Transverse colon (tissue), 4 donors: ENCODE data around the gene PPY. TPM values are rescaled to one million over a fixed set of nuclear protein-coding genes. Genes with fewer than 3 reads are reported as not detected.
"Not testable (repeated sequence)": the region's sequence is repeated elsewhere in the genome, so short reads cannot be mapped to it uniquely, and the experiment has no call there.

Experiments used
- DNase-seq: peaks from one replicate; pipeline ENCODE4 v3.0.0-alpha.2; 2019
- H3K27ac ChIP-seq, 4 donors: fragments of 200-600 bp; sonication (generic); 2 replicates each; pipeline ENCODE4 v1.5.1; 2016 to 2018; ENCODE audit warnings: inconsistent platforms in 4 of 4
- H3K27me3 ChIP-seq: fragments of 200-600 bp; sonication (generic); 2 replicates; pipeline ENCODE4 v1.5.1; 2017; ENCODE audit warnings: inconsistent platforms
- H3K36me3 ChIP-seq, 4 donors: fragments of 200-600 bp; sonication (generic); 2 replicates each; pipeline ENCODE4 v1.5.1; 2017 to 2019; ENCODE audit warnings: inconsistent platforms in 4 of 4
- H3K4me1 ChIP-seq, 4 donors: fragments of 200-600 bp; sonication (generic); 2 replicates each; pipeline ENCODE4 v1.5.1; 2017 to 2020; ENCODE audit warnings: inconsistent platforms in 4 of 4
- H3K4me3 ChIP-seq, 4 donors: fragments of 200-600 bp; sonication (generic); 1 replicate in 1 of 4; 2 replicates in 3 of 4; pipeline versions ENCODE4 v1.5.1 to v1.6.1; 2017 to 2019; ENCODE audit warnings: inconsistent platforms in 4 of 4
- H3K9me3 ChIP-seq, 2 donors: fragments of 200-600 bp; sonication (generic); 2 replicates each; pipeline ENCODE4 v1.5.1; 2017 to 2019; ENCODE audit warnings: inconsistent platforms in 2 of 2
- EP300 ChIP-seq: sonication (generic); formaldehyde crosslinking; IDR thresholded peaks from one replicate; pipeline ENCODE4 v1.6.1; 2017; ENCODE audit warnings: antibody characterized with exemption, low read depth
- POLR2A ChIP-seq: fragments of 450-650 bp; IDR thresholded peaks from one replicate; pipeline ENCODE4 v1.6.1; 2016; ENCODE audit warnings: antibody characterized with exemption, mild to moderate bottlenecking, moderate library complexity
- POLR2AphosphoS5 ChIP-seq, 3 donors: sonication (generic); formaldehyde crosslinking; IDR thresholded peaks; one replicate each; pipeline ENCODE4 v1.6.1; 2016; ENCODE audit warnings: antibody characterized with exemption in 3 of 3
- WGBS, 2 donors: methylation state at CpG; one replicate each; pipeline ENCODE4 v1.1.5; 2018; ENCODE audit warnings: low coverage in 1 of 2; 5-methylcytosine and 5-hydroxymethylcytosine counted together
- in situ Hi-C, 4 donors: fragments of 200-750 bp; cut with MboI; loops; one replicate each; pipeline versions ENCODE4 v1.15.0 to v1.15.1; 2017; ENCODE audit warnings: low sequenced_read_pairs in 3 of 4, low pct_ligation_motif_present in 1 of 4, low pct_unique_long_range_greater_than_20kb in 1 of 4
- intact Hi-C: fragments of 100-400 bp; cut with DNase I; formaldehyde crosslinking; loops from one replicate; pipeline ENCODE4 v1.15.1; 2023; ENCODE audit warnings: low total_unique reads
- total RNA-seq, 4 donors: library from RNA; depleted of rRNA; stranded (reverse); fragments of >200 nt; gene quantifications; one replicate each; pipeline ENCODE4 v1.1.0, GENCODE V29; 2016
- TF ChIP-seq, protein P1 (sequence below), 5 experiments: fragments of 200-600 bp in 3 of 5; fragments of 450-650 bp in 2 of 5; sonication (generic) in 3 of 5; IDR thresholded peaks; 1 replicate in 2 of 5; 2 replicates in 3 of 5; pipeline ENCODE4 v1.5.1; 2016 to 2017; ENCODE audit warnings: antibody characterized with exemption in 5 of 5, inconsistent platforms in 3 of 5, mild to moderate bottlenecking in 2 of 5, moderate library complexity in 1 of 5

The PPY gene
- total RNA-seq, 4 donors from 2014 or later: not detected

DNA sequence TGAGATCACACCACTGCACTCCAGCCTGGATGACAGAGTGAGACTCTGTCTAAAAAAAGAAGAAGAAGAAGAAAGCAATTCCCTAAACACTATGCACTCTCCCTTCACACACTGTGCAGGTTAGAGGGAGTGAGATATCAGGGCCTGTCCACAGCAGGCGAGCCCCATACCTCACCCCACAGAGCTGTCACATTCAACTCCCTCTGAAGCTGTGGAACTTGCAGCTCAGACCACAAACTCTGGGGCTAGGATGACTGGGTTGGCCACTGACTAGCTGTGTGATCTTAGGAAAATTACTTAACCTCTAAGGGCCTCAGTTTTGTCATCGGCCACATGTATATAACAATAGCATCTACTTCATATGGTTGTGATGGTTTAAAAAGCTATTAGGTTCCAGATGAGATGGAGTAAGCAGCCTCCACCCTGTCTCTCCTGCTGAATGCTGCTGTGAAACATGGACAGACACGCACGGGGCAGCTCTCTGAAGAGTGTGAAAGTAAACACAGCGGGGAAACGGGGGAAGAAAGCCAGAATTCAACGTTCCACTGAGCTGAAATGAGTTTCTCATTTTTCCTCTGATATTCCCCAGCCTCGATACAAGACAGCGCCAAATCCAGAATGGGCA is 25.1 kb upstream of the PPY start:
- Histone ChIP-seq H3K27me3 (peaks cover 35% of the 10 kb centered on the region), H3K4me1 (no peaks in the 10 kb centered on the region), H3K4me3 (no peak overlapping the region), H3K27ac (no peak overlapping the region), H3K9me3 (no peaks in the 10 kb centered on the region), H3K36me3 (no peaks in the 10 kb centered on the region)
- 61 to 79% methylated on average over 8 to 9 of the region's 9 CpGs for WGBS, 2 donors
- TF ChIP-seq POLR2AphosphoS5 (IDR thresholded peaks at IDR 0.05) (no peak), EP300 (no peak), POLR2A (no peak)
- TF ChIP-seq, protein P1, sequence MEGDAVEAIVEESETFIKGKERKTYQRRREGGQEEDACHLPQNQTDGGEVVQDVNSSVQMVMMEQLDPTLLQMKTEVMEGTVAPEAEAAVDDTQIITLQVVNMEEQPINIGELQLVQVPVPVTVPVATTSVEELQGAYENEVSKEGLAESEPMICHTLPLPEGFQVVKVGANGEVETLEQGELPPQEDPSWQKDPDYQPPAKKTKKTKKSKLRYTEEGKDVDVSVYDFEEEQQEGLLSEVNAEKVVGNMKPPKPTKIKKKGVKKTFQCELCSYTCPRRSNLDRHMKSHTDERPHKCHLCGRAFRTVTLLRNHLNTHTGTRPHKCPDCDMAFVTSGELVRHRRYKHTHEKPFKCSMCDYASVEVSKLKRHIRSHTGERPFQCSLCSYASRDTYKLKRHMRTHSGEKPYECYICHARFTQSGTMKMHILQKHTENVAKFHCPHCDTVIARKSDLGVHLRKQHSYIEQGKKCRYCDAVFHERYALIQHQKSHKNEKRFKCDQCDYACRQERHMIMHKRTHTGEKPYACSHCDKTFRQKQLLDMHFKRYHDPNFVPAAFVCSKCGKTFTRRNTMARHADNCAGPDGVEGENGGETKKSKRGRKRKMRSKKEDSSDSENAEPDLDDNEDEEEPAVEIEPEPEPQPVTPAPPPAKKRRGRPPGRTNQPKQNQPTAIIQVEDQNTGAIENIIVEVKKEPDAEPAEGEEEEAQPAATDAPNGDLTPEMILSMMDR (IDR thresholded peaks at IDR 0.05): no peak
- DNase-seq: no peak
- in situ Hi-C loops: no loop called here
- intact Hi-C loops: no loop called here

DNA sequence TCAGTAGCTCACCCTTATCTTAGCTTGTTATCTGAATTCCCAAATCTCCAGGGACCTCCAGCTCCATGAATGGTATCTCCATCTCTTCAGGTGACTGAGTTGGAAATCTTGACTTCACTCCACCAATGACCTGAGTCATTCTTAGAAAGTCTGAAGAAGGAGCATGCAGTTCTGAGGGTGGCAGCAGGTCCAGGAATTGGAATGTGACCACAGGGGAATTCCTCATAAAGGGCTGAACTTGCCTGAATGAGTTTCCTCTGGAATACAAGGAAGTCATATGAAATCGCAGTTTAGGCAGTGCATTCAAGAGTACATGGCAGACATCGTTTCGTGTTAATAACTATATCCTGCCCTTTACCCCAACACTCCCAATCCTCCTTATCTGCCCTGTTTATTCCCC is 24.0 kb upstream of the PPY start:
- WGBS, 2 donors: 41 to 52% methylated on average over 3 of the region's 3 CpGs
- intact Hi-C loops (no loop called here), in situ Hi-C loops (no loop called here)

DNA sequence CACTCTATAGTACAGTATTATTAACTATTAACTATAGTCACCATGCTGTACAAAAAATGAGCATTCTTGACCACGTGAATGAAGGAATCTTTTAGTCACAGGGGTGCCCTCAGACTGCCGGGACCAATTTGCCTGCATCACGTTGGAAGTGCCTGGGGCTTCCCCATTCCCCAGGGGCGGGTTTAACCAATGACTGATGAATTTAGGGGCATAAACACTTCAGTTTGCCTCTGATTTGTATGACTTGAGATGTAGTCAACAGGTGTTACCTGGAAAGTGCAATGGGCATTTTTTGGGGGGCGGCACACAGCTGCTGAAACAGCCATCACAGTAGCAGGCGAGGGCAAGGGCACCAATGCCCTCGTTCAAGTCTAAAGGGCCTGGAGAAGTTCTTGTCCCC is 20.2 kb upstream of the PPY start:
- in situ Hi-C loops: no loop called here
- WGBS, 2 donors: 38% methylated on average over 1 to 7 of the region's 7 CpGs
- no peaks in the 10 kb centered on the region for H3K9me3 ChIP-seq
- TF ChIP-seq POLR2A: no peak
- TF ChIP-seq POLR2AphosphoS5 (IDR thresholded peaks at IDR 0.05): no peak
- TF ChIP-seq, protein P1 (IDR thresholded peaks at IDR 0.05): no peak
- TF ChIP-seq EP300: no peak
- DNase-seq: no peak
- peaks cover 54% of the 10 kb centered on the region for H3K27me3 ChIP-seq
- intact Hi-C loops: no loop called here
- no peak overlapping the region for H3K4me3 ChIP-seq
- H3K36me3 ChIP-seq: no peaks in the 10 kb centered on the region
- no peak overlapping the region for H3K27ac ChIP-seq
- no peaks in the 10 kb centered on the region for H3K4me1 ChIP-seq

More for the DNA sequence above, 24.0 kb upstream of the PPY start:
- no peak overlapping the region for H3K27ac ChIP-seq
- no peak for DNase-seq
- peaks cover 30% of the 10 kb centered on the region for H3K27me3 ChIP-seq
- no peaks in the 10 kb centered on the region for H3K4me1 ChIP-seq
- no peak for TF ChIP-seq POLR2AphosphoS5 (IDR thresholded peaks at IDR 0.05)
- no peak for TF ChIP-seq EP300
- TF ChIP-seq, protein P1 (IDR thresholded peaks at IDR 0.05): no peak
- no peak for TF ChIP-seq POLR2A
- no peak overlapping the region for H3K4me3 ChIP-seq
- H3K9me3 ChIP-seq: no peaks in the 10 kb centered on the region
- no peaks in the 10 kb centered on the region for H3K36me3 ChIP-seq

DNA sequence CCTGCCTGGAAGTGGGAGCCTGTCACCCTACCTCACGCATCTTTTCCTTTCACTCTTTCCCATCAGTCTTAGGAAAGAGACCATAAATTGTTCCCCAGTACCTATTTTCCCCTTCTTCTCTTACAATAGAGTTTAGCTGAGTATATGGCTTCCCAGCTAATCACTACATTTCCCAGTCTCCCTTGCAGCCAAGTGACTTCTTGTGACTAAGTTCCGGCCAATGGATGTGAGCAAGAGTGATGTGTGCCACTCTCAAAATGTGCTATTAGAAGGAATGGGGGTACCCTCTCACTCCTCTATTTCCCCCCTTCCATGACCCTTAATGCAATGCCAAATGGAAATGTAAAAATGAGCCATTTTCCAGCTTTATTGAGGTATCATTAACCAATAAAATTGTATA is 19.7 kb upstream of the PPY start:
- intact Hi-C loops: no loop called here
- in situ Hi-C loops: no loop called here

DNA sequence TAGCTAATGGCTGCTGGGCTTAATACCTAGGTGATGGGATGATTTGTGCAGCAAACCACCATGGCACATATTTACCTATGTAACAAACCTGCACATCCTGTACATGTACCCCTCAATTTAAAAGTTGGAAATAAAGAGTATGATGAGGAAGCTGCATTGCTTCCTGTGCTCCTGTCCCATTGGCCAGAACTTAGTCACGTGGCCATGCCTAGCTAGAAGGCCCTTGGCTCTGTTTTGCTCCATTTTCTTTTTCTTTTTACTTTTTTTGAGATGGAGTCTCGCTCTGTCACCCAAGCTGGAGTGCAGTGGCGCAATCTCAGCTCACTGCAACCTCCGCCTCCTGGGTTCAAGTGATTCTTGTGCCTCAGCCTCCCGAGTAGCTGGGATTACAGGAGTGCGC is 19.0 kb upstream of the PPY start:
- H3K27ac ChIP-seq, DNase-seq, in situ Hi-C loops, H3K4me3 ChIP-seq, intact Hi-C loops, H3K36me3 ChIP-seq, H3K9me3 ChIP-seq, H3K4me1 ChIP-seq: not testable (repeated sequence)
- WGBS, 2 donors: 78 to 94% methylated on average over 4 to 6 of the region's 6 CpGs
- peaks cover 54% of the 10 kb centered on the region for H3K27me3 ChIP-seq

More for the DNA sequence above, 19.7 kb upstream of the PPY start:
- Histone ChIP-seq H3K9me3 (no peaks in the 10 kb centered on the region), H3K27me3 (peaks cover 54% of the 10 kb centered on the region), H3K36me3 (no peaks in the 10 kb centered on the region), H3K27ac (no peak overlapping the region), H3K4me3 (no peak overlapping the region), H3K4me1 (no peaks in the 10 kb centered on the region)
- no peak for DNase-seq
- 78 to 88% methylated on average over 1 to 2 of the region's 2 CpGs for WGBS, 2 donors
- TF ChIP-seq POLR2AphosphoS5 (IDR thresholded peaks at IDR 0.05): no peak
- TF ChIP-seq, protein P1 (IDR thresholded peaks at IDR 0.05): no peak
- no peak for TF ChIP-seq EP300
- no peak for TF ChIP-seq POLR2A
